ENCODE results near the gene MORC3. TPM values are rescaled to one million over a fixed set of nuclear protein-coding genes. Genes with fewer than 3 reads are reported as not detected.
"Not testable (repeated sequence)": the region's sequence is repeated elsewhere in the genome, so short reads cannot be mapped to it uniquely, and the experiment has no call there.

MORC3 gene
- total RNA-seq, 4 donors from 2014 or later, result 31.0 to 54.8 (median 48.4) TPM

DNA sequence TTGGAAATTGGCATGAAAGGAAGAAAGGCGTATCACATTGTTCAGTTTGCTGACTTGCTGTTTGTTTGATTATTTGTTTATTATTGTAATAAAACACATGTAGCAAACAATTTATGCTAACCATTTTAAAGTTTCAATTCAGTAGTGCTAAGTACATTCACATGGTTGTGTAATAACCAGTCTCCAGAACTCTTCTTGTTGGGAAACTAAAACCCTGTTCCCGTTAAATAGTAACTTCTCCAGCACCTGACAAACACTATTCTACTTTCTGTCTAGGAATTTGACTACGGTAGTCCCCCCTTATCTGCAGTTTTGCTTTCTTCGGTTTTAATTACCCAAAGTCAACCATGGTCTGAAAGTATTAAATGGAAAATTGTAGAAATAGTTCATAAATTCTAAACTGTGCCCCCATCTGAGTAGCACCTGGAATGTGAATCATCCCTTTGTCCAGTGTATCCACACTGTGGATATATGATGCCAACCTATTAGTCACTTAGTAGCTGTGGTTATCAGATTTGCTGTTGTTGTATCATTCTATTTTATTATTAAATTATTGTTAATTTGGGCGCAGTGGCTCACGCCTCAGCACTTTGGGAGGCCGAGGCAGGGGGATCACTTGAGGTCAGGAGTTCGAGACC lies 5.5 kb downstream of the MORC3 start:
- Histone ChIP-seq H3K27ac (peak overlapping the region in 1 of 4 donors; percentile 12), H3K4me1 (peaks cover 0 to 91% (median 38%) of the 10 kb centered on the region in 3 donors), H3K27me3 (no peaks in the 10 kb centered on the region), H3K36me3 (peaks cover 0 to 24% of the 10 kb centered on the region in 2 donors), H3K9me3 (no peaks in the 10 kb centered on the region), H3K4me3 (no peak overlapping the region)
- no peak for ATAC-seq
- WGBS, 2 donors (ENCODE audit: low coverage in 1 of 2), result 78 to 84% methylated on average over 5 to 8 of the region's 8 CpGs
- TF ChIP-seq, protein P1, sequence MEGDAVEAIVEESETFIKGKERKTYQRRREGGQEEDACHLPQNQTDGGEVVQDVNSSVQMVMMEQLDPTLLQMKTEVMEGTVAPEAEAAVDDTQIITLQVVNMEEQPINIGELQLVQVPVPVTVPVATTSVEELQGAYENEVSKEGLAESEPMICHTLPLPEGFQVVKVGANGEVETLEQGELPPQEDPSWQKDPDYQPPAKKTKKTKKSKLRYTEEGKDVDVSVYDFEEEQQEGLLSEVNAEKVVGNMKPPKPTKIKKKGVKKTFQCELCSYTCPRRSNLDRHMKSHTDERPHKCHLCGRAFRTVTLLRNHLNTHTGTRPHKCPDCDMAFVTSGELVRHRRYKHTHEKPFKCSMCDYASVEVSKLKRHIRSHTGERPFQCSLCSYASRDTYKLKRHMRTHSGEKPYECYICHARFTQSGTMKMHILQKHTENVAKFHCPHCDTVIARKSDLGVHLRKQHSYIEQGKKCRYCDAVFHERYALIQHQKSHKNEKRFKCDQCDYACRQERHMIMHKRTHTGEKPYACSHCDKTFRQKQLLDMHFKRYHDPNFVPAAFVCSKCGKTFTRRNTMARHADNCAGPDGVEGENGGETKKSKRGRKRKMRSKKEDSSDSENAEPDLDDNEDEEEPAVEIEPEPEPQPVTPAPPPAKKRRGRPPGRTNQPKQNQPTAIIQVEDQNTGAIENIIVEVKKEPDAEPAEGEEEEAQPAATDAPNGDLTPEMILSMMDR (IDR thresholded peaks at IDR 0.05), result no peak
- TF ChIP-seq POLR2AphosphoS5 (IDR thresholded peaks at IDR 0.05), result no peak
- no peak for TF ChIP-seq EP300 (IDR thresholded peaks at IDR 0.05)
- no peak for TF ChIP-seq POLR2A (IDR thresholded peaks at IDR 0.05)

- H3K4me1 ChIP-seq, result peaks cover 0 to 80% (median 26%) of the 10 kb centered on the region in 3 donors
- H3K4me3 ChIP-seq, result no peak overlapping the region
- 51 to 60% methylated on average over 2 of the region's 2 CpGs for WGBS, 2 donors (ENCODE audit: low coverage in 1 of 2)
These were observed 10.9 kb downstream of the MORC3 start for GRCh38 chr21:36330904-36331303.

GRCh38 chr21:36337099-36337509 lies 17.1 kb downstream of the MORC3 start:
- H3K4me1 ChIP-seq, result peaks cover 0 to 19% (median 0%) of the 10 kb centered on the region in 3 donors
- 86 to 97% methylated on average over 3 of the region's 3 CpGs for WGBS, 2 donors (ENCODE audit: low coverage in 1 of 2)
- no peaks in the 10 kb centered on the region for H3K27me3 ChIP-seq
- H3K27ac ChIP-seq, result no peak overlapping the region
- no peak for ATAC-seq
- H3K4me3 ChIP-seq, result no peak overlapping the region
- H3K36me3 ChIP-seq, result peaks cover 0 to 81% of the 10 kb centered on the region in 2 donors
- TF ChIP-seq POLR2A (IDR thresholded peaks at IDR 0.05), result no peak
- no peaks in the 10 kb centered on the region for H3K9me3 ChIP-seq

More at GRCh38 chr21:36330904-36331303, 10.9 kb downstream of the MORC3 start:
- Histone ChIP-seq H3K27me3 (no peaks in the 10 kb centered on the region), H3K9me3 (no peaks in the 10 kb centered on the region), H3K36me3 (peaks cover 0 to 26% of the 10 kb centered on the region in 2 donors), H3K27ac (no peak overlapping the region)
- TF ChIP-seq, protein P1 (IDR thresholded peaks at IDR 0.05), result peak; percentile 50 to 71 (median 64)
- no peak for TF ChIP-seq EP300 (IDR thresholded peaks at IDR 0.05)
- ATAC-seq, result peak; percentile 55

DNA sequence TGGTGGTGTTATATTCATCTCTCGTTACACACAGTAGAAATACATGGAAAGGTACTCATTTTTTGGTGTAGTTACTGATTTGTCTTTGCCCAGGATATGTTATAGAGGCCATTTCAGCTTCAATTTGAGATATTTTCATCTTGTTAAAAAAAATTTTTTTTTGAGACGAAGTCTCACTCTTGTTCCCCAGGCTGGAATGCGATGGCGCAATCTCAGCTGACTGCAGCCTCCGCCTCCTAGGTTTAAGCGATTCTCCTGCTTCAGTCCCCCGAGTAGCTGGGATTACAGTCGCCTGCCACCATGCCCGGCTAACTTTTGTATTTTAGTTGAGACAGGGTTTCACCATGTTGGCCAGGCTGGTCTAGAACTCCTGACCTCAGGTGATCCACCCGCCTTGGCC lies 19.0 kb downstream of the MORC3 start:
- Histone ChIP-seq H3K27me3 (no peaks in the 10 kb centered on the region), H3K4me1 (no peaks in the 10 kb centered on the region), H3K36me3 (peaks cover 0 to 98% of the 10 kb centered on the region in 2 donors), H3K27ac (no peak overlapping the region), H3K9me3 (no peaks in the 10 kb centered on the region), H3K4me3 (no peak overlapping the region)
- no peak for ATAC-seq
- TF ChIP-seq, protein P1 (IDR thresholded peaks at IDR 0.05), result no peak
- TF ChIP-seq POLR2A (IDR thresholded peaks at IDR 0.05), result no peak
- no peak for TF ChIP-seq EP300 (IDR thresholded peaks at IDR 0.05)
- TF ChIP-seq POLR2AphosphoS5 (IDR thresholded peaks at IDR 0.05), result no peak
- WGBS, 2 donors (ENCODE audit: low coverage in 1 of 2), result 99 to 100% methylated on average over 4 of the region's 10 CpGs

DNA sequence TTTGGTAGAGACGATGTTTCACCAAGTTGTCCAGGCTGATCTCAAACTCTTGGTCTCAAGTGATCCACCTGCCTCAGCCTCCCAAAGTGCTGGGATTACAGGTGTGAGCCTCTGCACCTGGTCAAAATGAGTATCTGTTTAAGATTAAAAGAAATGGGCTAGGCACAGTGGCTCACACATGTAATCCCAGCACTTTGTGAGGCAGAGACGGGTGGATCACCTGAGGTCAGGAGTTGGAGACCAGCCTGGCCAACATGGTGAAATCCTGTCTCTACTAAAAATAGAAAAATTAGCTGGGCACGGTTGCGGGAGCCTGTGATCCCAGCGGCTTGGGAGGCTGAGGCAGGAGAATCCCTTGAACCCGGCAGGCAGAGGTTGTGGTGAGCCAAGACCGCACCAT lies 22.6 kb downstream of the MORC3 start:
- not testable (repeated sequence) for ATAC-seq, H3K9me3 ChIP-seq, H3K27me3 ChIP-seq, H3K4me3 ChIP-seq, H3K27ac ChIP-seq, H3K4me1 ChIP-seq
- 91% methylated on average over 6 of the region's 7 CpGs; no CpG with 5 or more reads in 1 of the 2 donors for WGBS, 2 donors (ENCODE audit: low coverage in 1 of 2)
- peaks cover 0 to 100% of the 10 kb centered on the region in 2 donors for H3K36me3 ChIP-seq

- Histone ChIP-seq H3K4me3 (no peak overlapping the region), H3K27me3 (no peaks in the 10 kb centered on the region), H3K4me1 (no peaks in the 10 kb centered on the region), H3K36me3 (peaks cover 0 to 99% of the 10 kb centered on the region in 2 donors), H3K27ac (no peak overlapping the region), H3K9me3 (no peaks in the 10 kb centered on the region)
- TF ChIP-seq POLR2A (IDR thresholded peaks at IDR 0.05), result no peak
- no peak for TF ChIP-seq EP300 (IDR thresholded peaks at IDR 0.05)
- no peak for TF ChIP-seq POLR2AphosphoS5 (IDR thresholded peaks at IDR 0.05)
- TF ChIP-seq, protein P1 (IDR thresholded peaks at IDR 0.05), result no peak
- WGBS, 2 donors (ENCODE audit: low coverage in 1 of 2), result 83% methylated on average over 1 of the region's 1 CpG; no CpG with 5 or more reads in 1 of the 2 donors
- no peak for ATAC-seq
These were observed 24.9 kb downstream of the MORC3 start for GRCh38 chr21:36344931-36345330.
